PC-3 (cell line): ENCODE measurements around the gene PCNT.

Experiments used
- EZH2 ChIP-seq: fragments of 300-600 bp; sonication (generic); IDR thresholded peaks from one replicate; pipeline ENCODE4 v1.6.1; 2017; ENCODE audit warnings: antibody characterized with exemption, mild to moderate bottlenecking, low read length; ENCODE audit not compliant: unreplicated experiment
- TF ChIP-seq, protein P1 (sequence below): fragments of 300-600 bp; sonication (generic); conservative IDR thresholded peaks from 2 replicates; pipeline ENCODE4 v1.5.1; 2017; ENCODE audit warnings: antibody characterized with exemption, low read depth, mild to moderate bottlenecking, low read length

DNA sequence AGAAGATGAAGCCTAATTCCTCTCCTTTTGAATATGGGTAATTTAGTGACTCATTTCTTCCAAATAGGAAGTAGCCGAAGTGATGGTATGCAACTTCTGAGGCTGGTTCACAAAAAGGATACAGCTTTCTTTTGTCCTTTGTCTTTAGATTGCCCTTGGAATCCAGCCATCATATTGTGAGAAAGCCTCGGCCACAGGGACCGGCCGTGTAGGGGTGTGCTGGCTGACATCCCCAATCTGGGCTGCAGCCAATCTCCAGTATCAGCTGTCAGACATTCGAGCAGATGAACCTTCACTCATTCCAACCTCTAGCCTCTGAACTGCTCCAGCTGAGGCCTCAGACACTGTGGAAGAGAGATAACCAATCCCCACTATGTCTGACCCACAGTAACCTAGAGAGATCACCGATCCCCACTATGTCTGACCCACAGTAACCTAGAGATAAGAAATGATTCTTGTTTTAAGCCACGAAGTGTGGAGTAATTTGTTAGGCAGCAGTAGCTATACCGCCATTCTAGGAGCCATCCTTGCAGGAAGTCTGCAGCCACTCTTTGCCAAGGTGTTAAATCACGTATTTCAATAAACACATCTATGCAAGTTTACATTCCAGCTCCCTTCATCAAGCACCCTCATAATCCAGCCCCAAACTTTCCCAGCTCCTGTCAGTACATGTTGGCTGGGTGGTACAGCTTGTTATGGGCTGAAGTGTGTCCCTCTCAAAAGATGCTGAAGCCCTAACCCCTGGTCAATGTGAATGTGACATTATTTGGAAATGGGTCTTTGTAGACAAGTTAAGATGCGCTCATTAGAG, 131.8 kb downstream of the PCNT start:
- TF ChIP-seq, protein P1, sequence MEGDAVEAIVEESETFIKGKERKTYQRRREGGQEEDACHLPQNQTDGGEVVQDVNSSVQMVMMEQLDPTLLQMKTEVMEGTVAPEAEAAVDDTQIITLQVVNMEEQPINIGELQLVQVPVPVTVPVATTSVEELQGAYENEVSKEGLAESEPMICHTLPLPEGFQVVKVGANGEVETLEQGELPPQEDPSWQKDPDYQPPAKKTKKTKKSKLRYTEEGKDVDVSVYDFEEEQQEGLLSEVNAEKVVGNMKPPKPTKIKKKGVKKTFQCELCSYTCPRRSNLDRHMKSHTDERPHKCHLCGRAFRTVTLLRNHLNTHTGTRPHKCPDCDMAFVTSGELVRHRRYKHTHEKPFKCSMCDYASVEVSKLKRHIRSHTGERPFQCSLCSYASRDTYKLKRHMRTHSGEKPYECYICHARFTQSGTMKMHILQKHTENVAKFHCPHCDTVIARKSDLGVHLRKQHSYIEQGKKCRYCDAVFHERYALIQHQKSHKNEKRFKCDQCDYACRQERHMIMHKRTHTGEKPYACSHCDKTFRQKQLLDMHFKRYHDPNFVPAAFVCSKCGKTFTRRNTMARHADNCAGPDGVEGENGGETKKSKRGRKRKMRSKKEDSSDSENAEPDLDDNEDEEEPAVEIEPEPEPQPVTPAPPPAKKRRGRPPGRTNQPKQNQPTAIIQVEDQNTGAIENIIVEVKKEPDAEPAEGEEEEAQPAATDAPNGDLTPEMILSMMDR = no peak
- no peak for TF ChIP-seq EZH2
